Trophoblast cell (in vitro differentiated cells and primary cell): ENCODE results near the gene ADCK2.
"Not testable (repeated sequence)": the region's sequence is repeated elsewhere in the genome, so short reads cannot be mapped to it uniquely, and the experiment has no call there.

Source experiments
- DNase-seq, 2 donors: peaks; one replicate each; pipeline ENCODE4 v3.0.0-alpha.2; 2016
- H2AFZ ChIP-seq: 2 replicates; pipeline ENCODE4 v1.6.1; 2013; ENCODE audit warnings: low read length, moderate library complexity, mild to moderate bottlenecking; ENCODE audit not compliant: insufficient read depth, poor library complexity
- H2AK5ac ChIP-seq: 2 replicates; pipeline ENCODE4 v1.6.1; 2013; ENCODE audit warnings: mild to moderate bottlenecking, low read length
- H2BK120ac ChIP-seq: 2 replicates; pipeline ENCODE4 v1.6.1; 2013; ENCODE audit warnings: low read length, mild to moderate bottlenecking, moderate library complexity; ENCODE audit not compliant: insufficient read depth, poor library complexity
- H2BK12ac ChIP-seq: 2 replicates; pipeline ENCODE4 v1.6.1; 2013; ENCODE audit warnings: mild to moderate bottlenecking, low read length, moderate library complexity
- H2BK5ac ChIP-seq: 2 replicates; pipeline ENCODE4 v1.6.1; 2013; ENCODE audit warnings: low read length, low read depth, moderate library complexity, mild to moderate bottlenecking; ENCODE audit not compliant: poor library complexity
- H3K14ac ChIP-seq: 2 replicates; pipeline ENCODE4 v1.6.1; 2013; ENCODE audit warnings: mild to moderate bottlenecking, low read length
- H3K18ac ChIP-seq: 2 replicates; pipeline ENCODE4 v1.6.1; 2013; ENCODE audit warnings: mild to moderate bottlenecking, low read length
- H3K23ac ChIP-seq: 2 replicates; pipeline ENCODE4 v1.6.1; 2013; ENCODE audit warnings: low read length
- H3K27ac ChIP-seq: 2 replicates; pipeline ENCODE4 v1.5.1; 2013; ENCODE audit warnings: low read depth, mild to moderate bottlenecking, inconsistent platforms, low read length, moderate library complexity
- H3K27me3 ChIP-seq: 2 replicates; pipeline ENCODE4 v1.6.1; 2013; ENCODE audit warnings: inconsistent platforms, mild to moderate bottlenecking, low read length, moderate library complexity; ENCODE audit not compliant: insufficient read depth
- H3K36me3 ChIP-seq, 2 experiments: 1 replicate in 1 of 2; 2 replicates in 1 of 2; pipeline ENCODE4 v1.6.1; 2013; ENCODE audit warnings: low read length in 2 of 2, mild to moderate bottlenecking in 2 of 2, moderate library complexity in 1 of 2; ENCODE audit not compliant: insufficient read depth in 2 of 2, control insufficient read depth in 1 of 2
- H3K4ac ChIP-seq: 2 replicates; pipeline ENCODE4 v1.6.1; 2013; ENCODE audit warnings: low read depth, mild to moderate bottlenecking, low read length, moderate library complexity
- H3K4me1 ChIP-seq, 2 experiments: 1 replicate in 1 of 2; 2 replicates in 1 of 2; pipeline ENCODE4 v1.6.1; 2013; ENCODE audit warnings: low read length in 2 of 2, mild to moderate bottlenecking in 2 of 2, moderate library complexity in 1 of 2; ENCODE audit not compliant: insufficient read depth in 2 of 2, control insufficient read depth in 1 of 2
- H3K4me2 ChIP-seq: 2 replicates; pipeline ENCODE4 v1.6.1; 2013; ENCODE audit warnings: inconsistent platforms, mild to moderate bottlenecking, low read length, moderate library complexity
- H3K4me3 ChIP-seq: 2 replicates; pipeline ENCODE4 v1.5.1; 2013; ENCODE audit warnings: mild to moderate bottlenecking, low read depth, low read length, inconsistent platforms
- H3K79me1 ChIP-seq: one replicate; pipeline ENCODE4 v1.6.1; 2013; ENCODE audit warnings: low read length
- H3K79me2 ChIP-seq: 2 replicates; pipeline ENCODE4 v1.6.1; 2013; ENCODE audit warnings: low read length, mild to moderate bottlenecking; ENCODE audit not compliant: control insufficient read depth, insufficient read depth, poor library complexity
- H3K9ac ChIP-seq: 2 replicates; pipeline ENCODE4 v1.6.1; 2013; ENCODE audit warnings: mild to moderate bottlenecking, low read length
- H3K9me3 ChIP-seq: 2 replicates; pipeline ENCODE4 v1.6.1; 2013; ENCODE audit warnings: low read depth, mild to moderate bottlenecking, control low read depth, inconsistent platforms, low read length; ENCODE audit not compliant: insufficient read depth
- H4K12ac ChIP-seq: 2 replicates; pipeline ENCODE4 v1.6.1; 2013; ENCODE audit warnings: low read depth, mild to moderate bottlenecking, low read length, moderate library complexity
- H4K8ac ChIP-seq: 2 replicates; pipeline ENCODE4 v1.6.1; 2013; ENCODE audit warnings: low read depth, mild to moderate bottlenecking, low read length, moderate library complexity
- H4K91ac ChIP-seq: one replicate; pipeline ENCODE4 v1.6.1; 2013; ENCODE audit warnings: low read depth, mild to moderate bottlenecking, low read length, moderate library complexity
- WGBS: extraction: QIAGEN DNeasy Blood & Tissue Kit; methylation state at CpG from one replicate; pipeline ENCODE4 v1.1.7; 2013; ENCODE audit warnings: missing lambda C conversion rate; ENCODE audit not compliant: insufficient read length, insufficient coverage; ENCODE audit errors: extremely low coverage; 5-methylcytosine and 5-hydroxymethylcytosine counted together

Gene ADCK2

GRCh38 chr7:140669352-140669751 is 3.4 kb upstream of the ADCK2 start:
- WGBS = no CpG with 5 or more reads among the region's 3 CpGs

GRCh38 chr7:140669862-140670261 is 2.9 kb upstream of the ADCK2 start:
- H3K27me3 ChIP-seq, H4K12ac ChIP-seq, H3K4me3 ChIP-seq, H3K18ac ChIP-seq, H3K9ac ChIP-seq, H2BK120ac ChIP-seq, H3K79me1 ChIP-seq, H4K91ac ChIP-seq, DNase-seq, H3K27ac ChIP-seq, H3K14ac ChIP-seq, H2AFZ ChIP-seq, H3K23ac ChIP-seq, H3K9me3 ChIP-seq, H3K36me3 ChIP-seq, H2BK5ac ChIP-seq, H3K79me2 ChIP-seq, H4K8ac ChIP-seq, H2AK5ac ChIP-seq, H2BK12ac ChIP-seq, H3K4me1 ChIP-seq, H3K4ac ChIP-seq, H3K4me2 ChIP-seq: not testable (repeated sequence)
- WGBS = no CpG with 5 or more reads among the region's 10 CpGs

More at GRCh38 chr7:140669352-140669751, 3.4 kb upstream of the ADCK2 start:
- H4K91ac ChIP-seq = no peak overlapping the region
- H3K4me1 ChIP-seq = peaks cover 2 to 5% of the 10 kb centered on the region in 2 experiments
- peaks cover 6% of the 10 kb centered on the region for H3K79me1 ChIP-seq
- H3K9ac ChIP-seq = no peak overlapping the region
- peaks cover 4% of the 10 kb centered on the region for H3K79me2 ChIP-seq
- no peak overlapping the region for H2BK5ac ChIP-seq
- no peak overlapping the region for H3K27ac ChIP-seq
- no peaks in the 10 kb centered on the region for H3K36me3 ChIP-seq
- H3K4me3 ChIP-seq = no peak overlapping the region
- H3K9me3 ChIP-seq = no peaks in the 10 kb centered on the region
- H3K23ac ChIP-seq = no peak overlapping the region
- no peak overlapping the region for H3K14ac ChIP-seq
- no peak overlapping the region for H3K18ac ChIP-seq
- no peak overlapping the region for H4K12ac ChIP-seq
- no peak overlapping the region for H3K4ac ChIP-seq
- no peak overlapping the region for H3K4me2 ChIP-seq
- H2BK12ac ChIP-seq = no peak overlapping the region
- H2AFZ ChIP-seq = no peak overlapping the region
- no peak overlapping the region for H2BK120ac ChIP-seq
- no peak overlapping the region for H2AK5ac ChIP-seq
- H3K27me3 ChIP-seq = no peaks in the 10 kb centered on the region
- no peak for DNase-seq
- no peak overlapping the region for H4K8ac ChIP-seq

GRCh38 chr7:140670343-140670935 is 2.3 kb upstream of the ADCK2 start:
- no peak overlapping the region for H3K4me2 ChIP-seq
- no peaks in the 10 kb centered on the region for H3K9me3 ChIP-seq
- no peak overlapping the region for H2BK120ac ChIP-seq
- no peaks in the 10 kb centered on the region for H3K36me3 ChIP-seq
- H3K79me1 ChIP-seq = peaks cover 6% of the 10 kb centered on the region
- H4K8ac ChIP-seq = no peak overlapping the region
- no peak for DNase-seq
- H2AFZ ChIP-seq = no peak overlapping the region
- peaks cover 2 to 5% of the 10 kb centered on the region in 2 experiments for H3K4me1 ChIP-seq
- no peak overlapping the region for H4K91ac ChIP-seq
- H3K14ac ChIP-seq = no peak overlapping the region
- H3K4ac ChIP-seq = no peak overlapping the region
- no peak overlapping the region for H3K4me3 ChIP-seq
- H3K27me3 ChIP-seq = no peaks in the 10 kb centered on the region
- no peak overlapping the region for H2BK5ac ChIP-seq
- H3K9ac ChIP-seq = no peak overlapping the region
- peaks cover 4% of the 10 kb centered on the region for H3K79me2 ChIP-seq
- no peak overlapping the region for H4K12ac ChIP-seq
- WGBS = no CpG with 5 or more reads among the region's 4 CpGs
- H2AK5ac ChIP-seq = no peak overlapping the region
- H2BK12ac ChIP-seq = no peak overlapping the region
- H3K18ac ChIP-seq = no peak overlapping the region
- H3K23ac ChIP-seq = no peak overlapping the region
- no peak overlapping the region for H3K27ac ChIP-seq

GRCh38 chr7:140671966-140672365 is 779 bp upstream of the ADCK2 start:
- Histone ChIP-seq H3K27ac (no peak overlapping the region), H3K79me2 (peaks cover 4% of the 10 kb centered on the region), H2AFZ (no peak overlapping the region), H3K36me3 (no peaks in the 10 kb centered on the region), H2BK120ac (no peak overlapping the region), H4K91ac (no peak overlapping the region), H2BK5ac (no peak overlapping the region), H3K79me1 (peaks cover 6% of the 10 kb centered on the region), H2AK5ac (no peak overlapping the region), H4K8ac (no peak overlapping the region), H3K23ac (no peak overlapping the region), H3K9me3 (no peaks in the 10 kb centered on the region), H3K4me2 (no peak overlapping the region), H4K12ac (no peak overlapping the region), H3K9ac (no peak overlapping the region), H3K14ac (no peak overlapping the region), H3K4me1 (peaks cover 2 to 5% of the 10 kb centered on the region in 2 experiments), H3K4me3 (no peak overlapping the region), H3K27me3 (no peaks in the 10 kb centered on the region), H2BK12ac (no peak overlapping the region), H3K4ac (no peak overlapping the region), H3K18ac (no peak overlapping the region)
- no CpG with 5 or more reads among the region's 15 CpGs for WGBS
- DNase-seq = no peak
